ENCODE measurements around the gene PLEKHG7.

GRCh38 chr12:92743026-92743425 is 40.2 kb downstream of the PLEKHG7 start:
- no peak for TF ChIP-seq EP300 (IDR thresholded peaks at IDR 0.05)
- TF ChIP-seq CTCF (IDR thresholded peaks at IDR 0.05) = no peak
- TF ChIP-seq POLR2AphosphoS5 (IDR thresholded peaks at IDR 0.05) = no peak
